GM21576 (cell line): ENCODE data around the gene RXFP4.
A peak's percentile ranks its signal among the peaks of the same experiment; 100 is the strongest.
"Not testable (repeated sequence)": the region's sequence is repeated elsewhere in the genome, so short reads cannot be mapped to it uniquely, and the experiment has no call there.

Experiments
- ATAC-seq: cut with Tn5 transposase; IDR thresholded peaks from one replicate; pipeline ENCODE4 v1.9.1; 2021; ENCODE audit warnings: mild to moderate bottlenecking, moderate library complexity; ENCODE audit not compliant: unreplicated experiment

Gene RXFP4

DNA sequence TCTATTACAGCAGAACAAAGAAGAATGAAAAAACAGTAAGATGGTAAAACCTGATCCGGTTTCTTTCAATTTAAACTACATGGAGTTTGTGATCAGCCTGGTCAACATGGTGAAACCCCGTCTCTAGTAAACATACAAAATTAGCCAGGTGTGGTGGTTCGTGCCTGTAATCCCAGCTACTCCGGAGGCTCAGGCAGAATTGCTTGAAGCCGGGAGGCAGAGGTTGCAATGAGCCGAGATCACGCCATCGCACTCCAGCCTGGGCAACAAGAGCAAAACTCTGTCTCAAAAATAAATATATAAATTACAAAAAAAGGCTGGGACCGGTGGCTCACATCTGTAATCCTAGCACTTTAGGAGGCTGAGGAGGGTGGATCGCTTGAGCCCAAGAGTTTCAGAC lies 10.7 kb upstream of the RXFP4 start:
- not testable (repeated sequence) for ATAC-seq

DNA sequence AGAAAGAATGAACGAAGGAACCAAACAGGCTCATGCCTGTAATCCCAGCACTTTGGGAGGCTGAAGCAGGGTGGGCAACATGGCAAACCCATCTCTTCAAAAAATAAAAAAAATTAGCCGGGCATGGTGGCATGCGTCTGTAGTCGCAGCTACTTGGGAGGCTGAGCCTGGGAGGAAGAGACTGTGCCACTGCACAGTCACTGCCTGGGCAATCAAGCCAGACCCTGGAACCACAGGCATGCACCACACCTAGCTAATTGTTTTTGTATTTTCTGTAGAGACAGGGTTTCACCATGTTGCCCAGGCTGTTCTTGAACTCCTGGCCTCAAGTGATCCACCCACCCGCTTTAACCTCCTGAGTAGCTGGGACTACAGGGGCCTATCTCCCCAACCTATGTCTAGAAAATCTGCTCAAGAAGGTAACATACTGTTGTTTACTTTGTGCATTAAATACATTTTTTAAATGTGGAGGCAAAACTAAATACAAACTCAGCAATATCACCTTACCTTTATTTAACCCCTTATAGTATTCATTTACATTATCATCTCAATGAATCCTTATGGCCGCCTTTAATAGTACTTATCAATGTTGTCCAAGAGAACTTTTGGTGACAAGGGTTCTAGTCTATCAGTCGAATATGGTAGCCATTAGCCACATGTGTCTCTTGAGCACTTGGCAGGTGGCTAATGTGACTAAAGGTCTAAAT lies 10.0 kb upstream of the RXFP4 start:
- ATAC-seq, result no peak

DNA sequence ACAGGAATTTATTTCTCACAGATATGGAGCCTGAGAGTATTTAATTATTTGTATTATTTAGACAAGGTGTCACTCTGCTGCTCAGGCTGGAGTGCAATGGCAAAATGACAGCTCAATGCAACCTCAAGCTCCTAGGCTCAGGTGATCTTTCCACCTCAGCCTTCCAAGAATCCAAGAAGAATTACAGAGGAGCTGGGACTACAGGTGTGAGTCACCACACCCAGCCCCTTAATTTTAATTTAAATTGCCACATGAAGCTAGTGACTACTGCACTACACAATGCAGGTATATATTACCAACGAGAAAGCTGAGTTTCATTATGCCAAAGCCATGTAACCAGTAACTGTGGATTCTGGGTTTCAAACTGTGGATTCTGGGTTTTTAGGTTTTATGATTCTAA lies 9.4 kb upstream of the RXFP4 start:
- ATAC-seq, result no peak

- no peak for ATAC-seq
These were observed 9.0 kb upstream of the RXFP4 start for GRCh38 chr1:155932487-155932886.

- ATAC-seq, result no peak
These were observed 7.8 kb upstream of the RXFP4 start for GRCh38 chr1:155933591-155934096.

GRCh38 chr1:155934097-155934935 lies 7.1 kb upstream of the RXFP4 start, which contains the start of gene KHDC4:
KHDC4 (minus strand) TSS chr1:155934413; CDS start chr1:155934373, 40 bp downstream.
- peak; percentile 92 for ATAC-seq

- ATAC-seq, result no peak
These were observed 6.4 kb upstream of the RXFP4 start for GRCh38 chr1:155934936-155935590.

GRCh38 chr1:155938220-155938627 lies 3.2 kb upstream of the RXFP4 start:
- ATAC-seq, result no peak

- ATAC-seq, result no peak
These were observed 901 bp upstream of the RXFP4 start for GRCh38 chr1:155940482-155940992.

GRCh38 chr1:155941845-155942531 lies 550 bp downstream of the RXFP4 start:
- ATAC-seq, result no peak

GRCh38 chr1:155942578-155943141 lies 1.2 kb downstream of the RXFP4 start:
- ATAC-seq, result no peak

DNA sequence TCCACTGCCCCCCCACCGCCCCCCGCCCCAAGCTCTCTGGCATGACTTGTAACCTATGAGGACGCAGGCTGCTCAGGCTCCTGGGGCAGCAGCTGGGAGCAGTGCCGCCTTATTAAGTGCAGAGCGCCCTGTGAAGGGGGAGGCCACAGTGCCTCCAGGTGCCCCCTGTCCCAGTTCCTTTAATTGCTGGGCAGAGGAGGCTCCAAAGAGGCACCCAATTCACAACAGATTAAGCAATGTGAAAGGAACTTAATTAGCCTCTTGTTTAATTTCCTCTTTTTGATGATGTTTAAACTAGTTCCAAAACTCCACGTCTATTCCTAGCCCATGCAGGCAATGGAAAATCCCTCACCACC lies 3.0 kb downstream of the RXFP4 start:
- ATAC-seq, result no peak

DNA sequence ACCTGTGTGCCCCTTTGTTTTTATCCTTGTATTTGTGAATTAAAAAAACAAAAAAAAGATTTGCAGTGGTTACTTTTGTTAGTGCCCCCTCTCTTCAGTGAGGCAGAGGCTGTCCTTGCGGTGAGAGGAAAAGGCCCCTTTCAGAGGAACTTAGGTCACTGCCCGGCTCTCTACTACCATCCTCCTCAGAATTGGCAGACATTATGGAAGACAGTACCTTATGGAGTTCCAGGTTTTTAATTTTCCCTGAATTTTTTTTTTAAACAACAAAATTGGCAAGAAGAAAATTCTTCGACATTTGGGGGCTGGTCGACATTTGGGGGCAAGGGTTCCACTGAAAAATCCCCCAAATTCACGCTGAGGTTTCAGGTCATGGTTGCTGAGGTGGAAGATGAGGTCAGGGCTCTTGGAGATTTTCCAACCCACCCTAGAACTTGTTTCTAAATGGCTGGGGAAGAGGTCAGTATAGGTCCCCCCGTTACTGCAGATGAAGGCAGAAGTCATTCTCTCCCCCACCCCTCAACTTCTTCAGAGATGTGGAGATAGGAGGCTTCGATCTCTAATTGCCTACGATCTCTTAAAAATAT lies 5.3 kb downstream of the RXFP4 start:
- peak; percentile 12 for ATAC-seq

GRCh38 chr1:155947292-155947691 lies 5.9 kb downstream of the RXFP4 start:
- ATAC-seq, result no peak

- ATAC-seq, result no peak
These were observed 6.3 kb downstream of the RXFP4 start for GRCh38 chr1:155947741-155948140.

GRCh38 chr1:155950829-155951228 lies 9.4 kb downstream of the RXFP4 start:
- no peak for ATAC-seq

DNA sequence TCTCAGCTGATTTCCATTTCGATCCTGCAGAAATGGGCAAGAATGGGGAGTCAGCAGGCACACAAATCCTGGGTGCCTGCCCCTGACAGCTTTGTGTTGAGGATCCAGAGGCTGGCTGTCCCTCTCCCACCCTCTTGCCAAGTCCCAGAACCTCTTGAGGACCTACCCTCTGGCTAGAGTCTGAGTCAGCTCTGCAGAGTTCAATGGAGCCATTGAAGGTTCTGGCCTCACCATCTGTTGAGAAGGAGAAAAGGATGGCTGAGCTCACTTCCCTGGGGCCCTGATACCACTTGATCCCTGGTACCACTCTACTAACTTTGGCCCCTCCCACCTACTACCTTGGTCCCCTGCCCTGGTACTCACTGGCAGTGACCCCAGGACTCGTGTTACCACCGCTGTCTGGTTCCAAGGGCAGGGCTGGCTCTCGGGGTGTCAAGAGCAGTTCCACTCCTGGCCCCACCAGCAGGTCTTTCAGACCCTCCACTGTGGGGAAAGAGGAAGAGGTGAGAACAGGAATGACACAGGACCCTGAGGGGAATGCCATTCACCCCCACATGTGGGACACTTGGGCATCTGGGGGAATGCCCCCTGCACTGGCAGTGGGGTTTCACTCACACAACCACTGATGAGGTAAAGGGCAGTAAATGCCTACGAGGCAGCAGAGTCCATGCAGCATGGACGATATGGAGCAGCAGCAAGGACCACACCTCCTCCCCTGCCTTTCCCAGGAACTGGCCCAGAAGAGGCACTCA lies 10.5 kb downstream of the RXFP4 start:
- ATAC-seq, result no peak

DNA sequence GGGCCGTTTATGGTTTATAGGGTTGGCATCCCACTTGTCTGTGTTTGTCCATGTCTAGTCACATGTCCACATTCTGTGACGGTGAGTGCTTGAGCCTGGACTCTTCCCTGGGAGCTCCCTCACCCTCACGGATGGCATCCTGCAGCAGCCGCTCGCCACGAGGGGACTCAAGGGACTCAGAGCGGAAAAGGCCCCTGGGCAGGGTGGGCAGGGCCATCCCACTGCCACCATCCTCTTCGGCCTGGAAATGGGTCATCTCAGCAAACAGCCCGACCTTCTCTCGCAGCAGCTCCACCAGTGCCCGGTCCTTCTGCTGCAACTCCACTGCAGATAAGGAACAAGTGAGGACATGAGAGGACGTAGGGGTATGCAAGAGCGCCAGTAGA lies 11.1 kb downstream of the RXFP4 start:
- ATAC-seq, result no peak

- ATAC-seq, result no peak
These were observed 13.2 kb downstream of the RXFP4 start for GRCh38 chr1:155954645-155955044.
